K562 (cell line): ENCODE results near the gene EHBP1. TPM values are rescaled to one million over a fixed set of nuclear protein-coding genes. Genes with fewer than 3 reads are reported as not detected.

ENCODE experiments used
- CCNT2 ChIP-seq: IDR thresholded peaks from 2 replicates; pipeline ENCODE4 v1.6.1; 2011; ENCODE audit warnings: borderline replicate concordance, low read depth, mild to moderate bottlenecking, moderate library complexity, mixed read lengths, low read length; ENCODE audit not compliant: insufficient read length; ENCODE audit errors: extremely low read depth
- CTCF ChIP-seq, 3 experiments: IDR thresholded peaks in 2 of 3; conservative IDR thresholded peaks in 1 of 3; 2 replicates each; pipeline ENCODE4 v1.5.1; 2011 to 2012; ENCODE audit warnings: low read length in 3 of 3, mild to moderate bottlenecking in 3 of 3, control low read depth in 2 of 3, improper control_type of control experiment in 1 of 3, inconsistent platforms in 1 of 3, low read depth in 1 of 3, mixed read lengths in 1 of 3, moderate library complexity in 1 of 3; ENCODE audit not compliant: insufficient read depth in 2 of 3
- RAD21 ChIP-seq, 2 experiments: fragments of 250-450 bp in 1 of 2; fragments of 450-650 bp in 1 of 2; sonication (Bioruptor Pico) in 1 of 2; formaldehyde crosslinking in 1 of 2; IDR thresholded peaks in 1 of 2; conservative IDR thresholded peaks in 1 of 2; 2 replicates each; pipeline versions ENCODE4 v1.4.0 to v1.8.0; 2020 to 2022; ENCODE audit warnings: mild to moderate bottlenecking in 2 of 2, moderate library complexity in 1 of 2
- SMC3 ChIP-seq: conservative IDR thresholded peaks from 2 replicates; pipeline ENCODE4 v1.6.1; 2011; ENCODE audit warnings: low read depth, low read length, improper control_type of control experiment; ENCODE audit not compliant: insufficient read depth
- polyA plus RNA-seq, 8 experiments: library from polyadenylated mRNA; depleted of rRNA in 4 of 8; stranded (reverse) in 5 of 8; unstranded in 3 of 8; fragments of >200 nt; fragmentation: Nextera tagmentation in 2 of 8; fragmentation: Illumina TruSeq in 1 of 8; extraction: Ambion mirVana in 2 of 8; extraction: Trizol in 1 of 8; gene quantifications; 2 replicates each; pipeline versions ENCODE4 v1.2.1 to v1.2.3, GENCODE V29; 2011 to 2014; ENCODE audit warnings: inconsistent platforms in 1 of 8, missing spikeins in 1 of 8
- total RNA-seq, 7 experiments: library from RNA; depleted of rRNA in 6 of 7; stranded (reverse); fragments of >200 nt in 6 of 7; fragmentation: Illumina TruSeq in 2 of 7; extraction: Trizol in 2 of 7; gene quantifications; 2 replicates each; pipeline versions ENCODE4 v1.2.1 to v1.2.3, GENCODE V29; 2011 to 2021; ENCODE audit warnings: low replicate concordance in 1 of 7
- TF ChIP-seq, protein P1 (sequence below), 2 experiments: fragments of 450-650 bp; formaldehyde crosslinking in 1 of 2; IDR thresholded peaks; 2 replicates each; pipeline versions ENCODE4 v1.4.0 to v1.6.1; 2014 to 2020; ENCODE audit warnings: mild to moderate bottlenecking in 2 of 2, borderline replicate concordance in 1 of 2, low read depth in 1 of 2
- TF ChIP-seq, protein P2 (sequence below): sonication (generic); formaldehyde crosslinking; IDR thresholded peaks from 2 replicates; pipeline ENCODE4 v1.8.1; 2023; ENCODE audit warnings: mild to moderate bottlenecking, missing genetic modification reagents, moderate library complexity

Gene EHBP1
- total and polyA plus RNA-seq, 9 of the 15 experiments (the other 6 are each of a cell fraction or from before 2014, with no cell fraction given), result 8.9 to 26.6 (median 19.3) TPM

DNA sequence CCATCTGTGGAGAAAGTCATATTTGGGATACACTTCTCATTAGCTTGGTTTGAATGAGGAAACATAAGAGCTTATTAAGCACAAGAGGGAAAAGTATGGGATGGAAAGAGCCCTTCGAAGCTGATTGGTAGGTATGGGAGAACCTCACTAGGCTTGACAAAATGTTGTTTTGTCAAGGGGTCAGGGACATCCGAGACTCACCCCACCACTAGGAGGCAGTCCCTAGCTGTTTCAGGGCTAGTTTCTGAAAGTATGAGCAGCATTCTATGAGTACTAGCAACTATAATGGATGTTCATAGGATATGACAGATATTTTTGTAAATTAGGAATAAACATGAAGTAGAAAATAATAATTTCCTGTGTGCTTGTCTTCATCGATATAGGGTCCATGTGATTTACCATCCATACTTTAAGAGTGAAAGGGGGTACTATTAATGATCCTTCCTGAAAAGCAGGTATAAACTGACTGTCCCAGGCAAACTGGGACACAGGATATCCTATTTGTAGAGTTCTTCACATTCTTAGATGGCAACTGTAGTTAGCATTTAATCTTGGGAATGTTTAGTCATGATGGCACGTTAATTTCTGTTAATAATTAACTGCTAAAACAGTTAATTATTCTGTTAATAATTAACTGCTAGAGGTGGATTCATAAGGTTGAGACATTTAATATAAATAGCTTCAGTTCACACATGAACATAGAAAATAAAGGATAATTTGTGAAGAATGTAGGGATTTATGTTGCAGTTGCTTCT, 373.5 kb downstream of the EHBP1 start (continued):
- TF ChIP-seq, protein P1, sequence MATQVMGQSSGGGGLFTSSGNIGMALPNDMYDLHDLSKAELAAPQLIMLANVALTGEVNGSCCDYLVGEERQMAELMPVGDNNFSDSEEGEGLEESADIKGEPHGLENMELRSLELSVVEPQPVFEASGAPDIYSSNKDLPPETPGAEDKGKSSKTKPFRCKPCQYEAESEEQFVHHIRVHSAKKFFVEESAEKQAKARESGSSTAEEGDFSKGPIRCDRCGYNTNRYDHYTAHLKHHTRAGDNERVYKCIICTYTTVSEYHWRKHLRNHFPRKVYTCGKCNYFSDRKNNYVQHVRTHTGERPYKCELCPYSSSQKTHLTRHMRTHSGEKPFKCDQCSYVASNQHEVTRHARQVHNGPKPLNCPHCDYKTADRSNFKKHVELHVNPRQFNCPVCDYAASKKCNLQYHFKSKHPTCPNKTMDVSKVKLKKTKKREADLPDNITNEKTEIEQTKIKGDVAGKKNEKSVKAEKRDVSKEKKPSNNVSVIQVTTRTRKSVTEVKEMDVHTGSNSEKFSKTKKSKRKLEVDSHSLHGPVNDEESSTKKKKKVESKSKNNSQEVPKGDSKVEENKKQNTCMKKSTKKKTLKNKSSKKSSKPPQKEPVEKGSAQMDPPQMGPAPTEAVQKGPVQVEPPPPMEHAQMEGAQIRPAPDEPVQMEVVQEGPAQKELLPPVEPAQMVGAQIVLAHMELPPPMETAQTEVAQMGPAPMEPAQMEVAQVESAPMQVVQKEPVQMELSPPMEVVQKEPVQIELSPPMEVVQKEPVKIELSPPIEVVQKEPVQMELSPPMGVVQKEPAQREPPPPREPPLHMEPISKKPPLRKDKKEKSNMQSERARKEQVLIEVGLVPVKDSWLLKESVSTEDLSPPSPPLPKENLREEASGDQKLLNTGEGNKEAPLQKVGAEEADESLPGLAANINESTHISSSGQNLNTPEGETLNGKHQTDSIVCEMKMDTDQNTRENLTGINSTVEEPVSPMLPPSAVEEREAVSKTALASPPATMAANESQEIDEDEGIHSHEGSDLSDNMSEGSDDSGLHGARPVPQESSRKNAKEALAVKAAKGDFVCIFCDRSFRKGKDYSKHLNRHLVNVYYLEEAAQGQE (IDR thresholded peaks at IDR 0.05; ENCODE audit: borderline replicate concordance), result peak; percentile 37; the same call in 1 of the 2 replicates
- TF ChIP-seq, protein P1 (CRISPR knock-in tag; IDR thresholded peaks at IDR 0.05; ENCODE audit: low read depth), result no peak
- no peak for TF ChIP-seq CCNT2
- peak; percentile 38 to 79 for TF ChIP-seq RAD21 (CRISPR knock-in tag; conservative IDR thresholded peaks at IDR 0.05 in 1 of 2, IDR thresholded peaks at IDR 0.05 in 1 of 2)
- peak; percentile 25; the same call in 1 of the 2 replicates for TF ChIP-seq SMC3
- TF ChIP-seq, protein P2, sequence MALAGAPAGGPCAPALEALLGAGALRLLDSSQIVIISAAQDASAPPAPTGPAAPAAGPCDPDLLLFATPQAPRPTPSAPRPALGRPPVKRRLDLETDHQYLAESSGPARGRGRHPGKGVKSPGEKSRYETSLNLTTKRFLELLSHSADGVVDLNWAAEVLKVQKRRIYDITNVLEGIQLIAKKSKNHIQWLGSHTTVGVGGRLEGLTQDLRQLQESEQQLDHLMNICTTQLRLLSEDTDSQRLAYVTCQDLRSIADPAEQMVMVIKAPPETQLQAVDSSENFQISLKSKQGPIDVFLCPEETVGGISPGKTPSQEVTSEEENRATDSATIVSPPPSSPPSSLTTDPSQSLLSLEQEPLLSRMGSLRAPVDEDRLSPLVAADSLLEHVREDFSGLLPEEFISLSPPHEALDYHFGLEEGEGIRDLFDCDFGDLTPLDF, result no peak
- TF ChIP-seq CTCF (IDR thresholded peaks at IDR 0.05 in 2 of 3, conservative IDR thresholded peaks at IDR 0.05 in 1 of 3; ENCODE audit: insufficient read depth in 2 of 3, low read depth in 1 of 3, low read length in 3 of 3), result peak; percentile 51 to 68 (median 67)
